Breast epithelium (tissue), 3 donors: ENCODE measurements around the gene BOLA2B.
"Not testable (repeated sequence)": the region's sequence is repeated elsewhere in the genome, so short reads cannot be mapped to it uniquely, and the experiment has no call there.

ENCODE experiments used
- POLR2A ChIP-seq: fragments of 450-650 bp; IDR thresholded peaks from one replicate; pipeline ENCODE4 v1.6.1; 2016; ENCODE audit warnings: antibody characterized with exemption, mild to moderate bottlenecking, moderate library complexity
- TF ChIP-seq, protein P1 (sequence below), 3 donors: fragments of 450-650 bp; IDR thresholded peaks; one replicate each; pipeline ENCODE4 v1.5.1; 2016 to 2017; ENCODE audit warnings: antibody characterized with exemption in 3 of 3, mild to moderate bottlenecking in 3 of 3, moderate library complexity in 3 of 3

DNA sequence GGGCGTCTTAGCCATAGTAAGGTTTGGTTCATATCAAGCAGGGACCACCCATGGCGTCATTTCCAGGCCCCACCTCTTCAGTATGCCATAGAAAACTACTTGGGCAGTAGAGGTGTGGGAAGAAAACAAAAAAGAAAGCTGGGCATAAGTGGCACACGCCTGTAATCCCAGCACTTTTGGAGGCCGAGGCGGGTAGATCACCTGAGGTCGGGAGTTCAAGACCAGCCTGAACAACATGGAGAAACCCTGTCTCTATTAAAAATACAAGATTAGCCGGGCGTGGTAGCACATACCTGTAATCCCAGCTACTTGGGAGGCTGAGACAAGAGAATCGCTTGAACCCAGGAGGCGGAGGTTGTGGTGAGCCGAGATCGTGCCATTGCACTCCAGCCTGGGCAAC lies 2.3 kb downstream of the BOLA2B start:
- not testable (repeated sequence) for TF ChIP-seq POLR2A
- TF ChIP-seq, protein P1, sequence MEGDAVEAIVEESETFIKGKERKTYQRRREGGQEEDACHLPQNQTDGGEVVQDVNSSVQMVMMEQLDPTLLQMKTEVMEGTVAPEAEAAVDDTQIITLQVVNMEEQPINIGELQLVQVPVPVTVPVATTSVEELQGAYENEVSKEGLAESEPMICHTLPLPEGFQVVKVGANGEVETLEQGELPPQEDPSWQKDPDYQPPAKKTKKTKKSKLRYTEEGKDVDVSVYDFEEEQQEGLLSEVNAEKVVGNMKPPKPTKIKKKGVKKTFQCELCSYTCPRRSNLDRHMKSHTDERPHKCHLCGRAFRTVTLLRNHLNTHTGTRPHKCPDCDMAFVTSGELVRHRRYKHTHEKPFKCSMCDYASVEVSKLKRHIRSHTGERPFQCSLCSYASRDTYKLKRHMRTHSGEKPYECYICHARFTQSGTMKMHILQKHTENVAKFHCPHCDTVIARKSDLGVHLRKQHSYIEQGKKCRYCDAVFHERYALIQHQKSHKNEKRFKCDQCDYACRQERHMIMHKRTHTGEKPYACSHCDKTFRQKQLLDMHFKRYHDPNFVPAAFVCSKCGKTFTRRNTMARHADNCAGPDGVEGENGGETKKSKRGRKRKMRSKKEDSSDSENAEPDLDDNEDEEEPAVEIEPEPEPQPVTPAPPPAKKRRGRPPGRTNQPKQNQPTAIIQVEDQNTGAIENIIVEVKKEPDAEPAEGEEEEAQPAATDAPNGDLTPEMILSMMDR (IDR thresholded peaks at IDR 0.05) = not testable (repeated sequence)
